Activated T-helper 17 cell treated with anti-CD3 and anti-CD28 coated beads, Interleukin-2, amount 50 U/mL, for 72 hours (primary cell): Measurements from ENCODE around the gene SENP3. TPM values are rescaled to one million over a fixed set of nuclear protein-coding genes. Genes with fewer than 3 reads are reported as not detected.

Experiments
- ATAC-seq: fragments of 150-1000 bp; cut with Tn5 transposase; replicated peaks from 2 replicates; pipeline ENCODE4 v1.10.0; 2021; ENCODE audit warnings: mild to moderate bottlenecking, moderate library complexity
- H3K27ac Mint-ChIP-seq: one replicate; pipeline ENCODE4 v1.8.0; 2022; ENCODE audit warnings: mixed read lengths
- H3K27me3 Mint-ChIP-seq: one replicate; pipeline ENCODE4 v1.8.0; 2022; ENCODE audit warnings: mixed read lengths
- H3K36me3 Mint-ChIP-seq: one replicate; pipeline ENCODE4 v1.8.0; 2022; ENCODE audit warnings: low read depth, mild to moderate bottlenecking, mixed read lengths
- H3K4me1 Mint-ChIP-seq: one replicate; pipeline ENCODE4 v1.8.0; 2022; ENCODE audit warnings: mixed read lengths
- H3K4me3 Mint-ChIP-seq: one replicate; pipeline ENCODE4 v1.8.0; 2022; ENCODE audit warnings: mild to moderate bottlenecking, mixed read lengths
- H3K9me3 Mint-ChIP-seq: one replicate; pipeline ENCODE4 v1.8.0; 2022; ENCODE audit warnings: mixed read lengths
- total RNA-seq, 2 donors: library from RNA; stranded (reverse); gene quantifications; one replicate each; pipeline ENCODE4 v1.2.3, GENCODE V29; 2022

SENP3 gene
- total RNA-seq, 2 donors from 2014 or later: 28.9 to 59.3 TPM

DNA sequence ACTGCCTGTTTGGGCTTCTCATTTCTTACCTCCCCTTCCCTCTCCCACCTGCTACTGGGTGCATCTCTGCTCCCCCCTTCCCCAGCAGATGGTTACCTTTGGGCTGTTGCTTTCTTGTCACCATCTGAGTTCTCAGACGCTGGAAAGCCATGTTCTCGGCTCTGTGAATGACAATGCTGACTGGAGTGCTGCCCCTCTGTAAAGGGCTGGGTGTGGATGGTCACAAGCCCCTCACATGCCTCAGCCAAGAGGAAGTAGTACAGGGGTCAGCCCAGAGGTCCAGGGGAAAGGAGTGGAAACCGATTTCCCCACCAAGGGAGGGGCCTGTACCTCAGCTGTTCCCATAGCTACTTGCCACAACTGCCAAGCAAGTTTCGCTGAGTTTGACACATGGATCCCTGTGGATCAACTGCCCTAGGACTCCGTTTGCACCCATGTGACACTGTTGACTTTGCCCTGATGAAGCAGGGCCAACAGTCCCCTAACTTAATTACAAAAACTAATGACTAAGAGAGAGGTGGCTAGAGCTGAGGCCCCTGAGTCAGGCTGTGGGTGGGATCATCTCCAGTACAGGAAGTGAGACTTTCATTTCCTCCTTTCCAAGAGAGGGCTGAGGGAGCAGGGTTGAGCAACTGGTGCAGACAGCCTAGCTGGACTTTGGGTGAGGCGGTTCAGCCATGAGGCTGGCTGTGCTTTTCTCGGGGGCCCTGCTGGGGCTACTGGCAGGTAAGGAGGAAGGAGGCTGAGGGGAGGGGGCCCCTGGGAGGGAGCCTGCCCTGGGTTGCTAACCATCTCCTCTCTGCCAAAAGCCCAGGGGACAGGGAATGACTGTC, 17.5 kb downstream of the SENP3 start, which contains the start of gene CD68:
Gene CD68, plus strand, starts transcription at position 638 of the 833 bp plus-strand sequence. Its CDS starts 40 bp downstream, at position 678.
- Mint-ChIP-seq H3K4me1 (peaks cover 47% of the 10 kb centered on the region), H3K27me3 (no peaks in the 10 kb centered on the region), H3K4me3 (peak within 1 kb of the TSS; percentile 96), H3K9me3 (no peaks in the 10 kb centered on the region), H3K36me3 (peaks cover 88% of the 10 kb centered on the region), H3K27ac (peak within 1 kb of the TSS; percentile 95)
- peak; percentile 79 for ATAC-seq

DNA sequence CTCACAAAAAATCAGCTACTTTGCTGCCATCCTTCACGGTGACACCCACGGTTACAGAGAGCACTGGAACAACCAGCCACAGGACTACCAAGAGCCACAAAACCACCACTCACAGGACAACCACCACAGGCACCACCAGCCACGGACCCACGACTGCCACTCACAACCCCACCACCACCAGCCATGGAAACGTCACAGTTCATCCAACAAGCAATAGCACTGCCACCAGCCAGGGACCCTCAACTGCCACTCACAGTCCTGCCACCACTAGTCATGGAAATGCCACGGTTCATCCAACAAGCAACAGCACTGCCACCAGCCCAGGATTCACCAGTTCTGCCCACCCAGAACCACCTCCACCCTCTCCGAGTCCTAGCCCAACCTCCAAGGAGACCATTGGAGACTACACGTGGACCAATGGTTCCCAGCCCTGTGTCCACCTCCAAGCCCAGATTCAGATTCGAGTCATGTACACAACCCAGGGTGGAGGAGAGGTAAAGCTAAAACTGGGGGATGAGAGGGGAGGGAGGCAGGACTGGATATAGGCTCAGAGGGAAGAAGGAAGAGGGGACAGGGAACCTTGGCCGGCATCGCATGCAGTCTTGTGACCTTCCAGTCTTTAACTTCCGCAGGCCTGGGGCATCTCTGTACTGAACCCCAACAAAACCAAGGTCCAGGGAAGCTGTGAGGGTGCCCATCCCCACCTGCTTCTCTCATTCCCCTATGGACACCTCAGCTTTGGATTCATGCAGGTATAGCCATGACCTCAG, 18.3 kb downstream of the SENP3 start:
- Mint-ChIP-seq H3K4me3 (peak overlapping the region; percentile 96), H3K4me1 (peaks cover 44% of the 10 kb centered on the region), H3K27ac (peak overlapping the region; percentile 95), H3K9me3 (no peaks in the 10 kb centered on the region), H3K36me3 (peaks cover 88% of the 10 kb centered on the region), H3K27me3 (no peaks in the 10 kb centered on the region)
- ATAC-seq: peak; percentile 3

DNA sequence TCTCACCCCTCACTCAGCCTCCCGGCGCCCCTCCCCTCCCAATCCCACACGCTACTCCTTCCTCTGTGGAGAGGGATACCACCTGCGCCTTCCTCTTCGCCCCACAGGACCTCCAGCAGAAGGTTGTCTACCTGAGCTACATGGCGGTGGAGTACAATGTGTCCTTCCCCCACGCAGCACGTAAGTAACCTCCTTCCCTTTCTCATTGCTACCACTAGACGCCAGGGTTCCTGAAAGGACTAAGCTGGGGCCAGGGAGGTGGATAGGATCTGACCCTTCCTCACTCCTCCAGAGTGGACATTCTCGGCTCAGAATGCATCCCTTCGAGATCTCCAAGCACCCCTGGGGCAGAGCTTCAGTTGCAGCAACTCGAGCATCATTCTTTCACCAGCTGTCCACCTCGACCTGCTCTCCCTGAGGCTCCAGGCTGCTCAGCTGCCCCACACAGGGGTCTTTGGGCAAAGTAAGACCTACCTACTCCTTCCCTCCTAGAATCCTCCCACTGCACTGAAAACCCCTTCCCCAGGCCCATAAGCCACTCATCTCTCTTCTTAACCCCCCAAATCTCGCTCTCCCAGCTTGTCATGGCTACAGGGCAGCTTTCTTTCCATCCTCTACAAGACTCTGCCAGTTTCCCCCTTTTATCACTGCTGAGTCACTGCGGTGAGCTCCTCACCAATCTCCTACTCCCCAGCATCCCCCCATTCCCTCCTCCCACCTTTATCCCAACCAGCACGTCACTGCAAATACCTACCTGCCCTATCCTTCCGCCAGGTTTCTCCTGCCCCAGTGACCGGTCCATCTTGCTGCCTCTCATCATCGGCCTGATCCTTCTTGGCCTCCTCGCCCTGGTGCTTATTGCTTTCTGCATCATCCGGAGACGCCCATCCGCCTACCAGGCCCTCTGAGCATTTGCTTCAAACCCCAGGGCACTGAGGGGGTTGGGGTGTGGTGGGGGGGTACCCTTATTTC, 19.2 kb downstream of the SENP3 start:
- ATAC-seq: no peak
- H3K4me1 Mint-ChIP-seq: peaks cover 48% of the 10 kb centered on the region
- no peaks in the 10 kb centered on the region for H3K27me3 Mint-ChIP-seq
- H3K9me3 Mint-ChIP-seq: no peaks in the 10 kb centered on the region
- H3K4me3 Mint-ChIP-seq: peak overlapping the region; percentile 96
- peaks cover 86% of the 10 kb centered on the region for H3K36me3 Mint-ChIP-seq
- H3K27ac Mint-ChIP-seq: peak overlapping the region; percentile 95

DNA sequence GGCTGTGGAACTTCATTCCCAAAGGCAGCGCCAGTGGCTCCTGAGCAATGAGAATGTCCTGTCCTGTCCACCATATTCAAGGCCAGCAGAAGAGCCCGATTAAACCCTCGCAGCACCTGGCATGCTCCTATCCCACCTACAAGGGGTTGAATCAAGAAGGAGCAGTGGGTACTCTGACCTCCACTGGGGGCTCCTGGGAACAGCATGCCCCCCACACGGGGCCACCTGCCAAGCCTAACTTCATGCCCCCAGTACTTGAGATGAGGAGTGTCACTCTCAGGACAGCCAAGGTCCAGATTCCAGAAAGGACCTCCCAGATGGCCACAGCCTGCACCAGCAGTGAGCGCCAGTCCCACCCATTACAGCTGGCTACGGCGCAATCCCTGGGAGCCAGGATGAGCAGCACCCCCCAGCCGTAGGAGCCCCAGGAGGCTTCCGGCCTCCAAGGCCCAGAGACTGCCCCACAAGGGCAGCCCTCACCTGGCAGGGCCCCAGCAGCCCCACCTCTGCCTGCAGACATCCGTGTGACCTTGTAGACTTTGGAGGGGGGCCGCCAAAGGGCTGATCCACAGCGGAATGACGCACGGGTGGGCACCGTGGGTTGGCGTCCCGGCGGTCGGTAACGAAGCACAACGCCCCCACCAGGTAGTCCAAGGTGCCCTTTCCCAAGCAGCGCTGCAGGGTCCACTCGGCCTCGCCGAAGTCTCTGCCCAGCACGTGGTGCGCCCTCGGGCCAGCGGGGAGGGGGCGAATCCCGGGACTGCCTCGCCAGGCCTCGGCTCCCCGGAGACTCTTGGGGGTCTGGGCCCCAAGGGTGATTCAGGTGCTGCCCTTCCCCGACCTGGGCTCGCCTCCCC, 20.9 kb downstream of the SENP3 start:
- H3K36me3 Mint-ChIP-seq: peaks cover 78% of the 10 kb centered on the region

DNA sequence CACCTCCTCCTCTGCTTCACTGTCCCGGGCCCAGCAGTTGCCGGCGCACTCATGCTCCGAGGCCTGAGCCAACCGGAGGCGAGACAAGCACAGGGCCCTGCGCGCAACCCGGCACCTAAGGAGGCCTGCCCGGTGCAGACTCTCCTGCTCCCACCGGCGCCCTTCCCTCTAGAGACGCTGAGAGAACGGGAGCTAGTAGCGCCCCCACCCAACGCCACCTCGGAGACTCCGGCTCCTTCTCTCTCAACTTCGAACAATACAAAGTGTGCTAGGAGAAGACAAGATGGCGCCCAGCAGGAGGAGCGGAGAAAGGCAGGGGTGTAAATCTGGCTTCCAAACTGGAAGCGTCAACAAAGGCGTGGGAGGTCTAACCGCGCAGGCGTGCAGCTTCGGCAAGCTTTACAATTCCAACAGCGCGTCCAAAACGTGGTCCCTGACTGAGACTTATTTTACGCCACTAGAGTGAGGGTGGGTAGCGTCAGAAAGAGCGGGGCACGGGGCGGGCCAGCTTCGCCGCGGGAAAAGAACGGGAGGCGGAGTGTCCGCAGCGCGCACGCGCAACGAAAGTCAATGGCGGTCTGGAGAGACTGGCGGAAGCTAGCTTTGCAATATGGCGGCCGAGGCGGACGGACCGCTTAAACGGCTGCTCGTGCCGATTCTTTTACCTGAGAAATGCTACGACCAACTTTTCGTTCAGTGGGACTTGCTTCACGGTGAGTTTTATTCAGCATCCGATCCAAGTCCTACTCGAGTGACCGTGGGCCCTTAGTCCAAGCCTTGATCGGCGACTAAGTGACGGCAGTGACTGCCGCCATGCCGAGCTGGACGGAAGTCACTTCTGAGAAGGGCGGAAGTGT, 21.8 kb downstream of the SENP3 start, which contains the start of gene MPDU1:
Gene MPDU1, plus strand, starts transcription at position 600 of the 857 bp plus-strand sequence. Its CDS starts 11 bp downstream, at position 611.
- H3K27me3 Mint-ChIP-seq: no peaks in the 10 kb centered on the region
- peak; percentile 78 for ATAC-seq
- H3K4me1 Mint-ChIP-seq: peaks cover 33% of the 10 kb centered on the region
- peaks cover 77% of the 10 kb centered on the region for H3K36me3 Mint-ChIP-seq
- H3K27ac Mint-ChIP-seq: peak within 1 kb of the TSS; percentile 94
- H3K4me3 Mint-ChIP-seq: peak within 1 kb of the TSS; percentile 96
- no peaks in the 10 kb centered on the region for H3K9me3 Mint-ChIP-seq

More for the DNA sequence above, 20.9 kb downstream of the SENP3 start:
- ATAC-seq: no peak
- Mint-ChIP-seq H3K27me3 (no peaks in the 10 kb centered on the region), H3K4me3 (peak overlapping the region; percentile 96), H3K27ac (peak overlapping the region; percentile 94), H3K4me1 (peaks cover 39% of the 10 kb centered on the region), H3K9me3 (no peaks in the 10 kb centered on the region)

DNA sequence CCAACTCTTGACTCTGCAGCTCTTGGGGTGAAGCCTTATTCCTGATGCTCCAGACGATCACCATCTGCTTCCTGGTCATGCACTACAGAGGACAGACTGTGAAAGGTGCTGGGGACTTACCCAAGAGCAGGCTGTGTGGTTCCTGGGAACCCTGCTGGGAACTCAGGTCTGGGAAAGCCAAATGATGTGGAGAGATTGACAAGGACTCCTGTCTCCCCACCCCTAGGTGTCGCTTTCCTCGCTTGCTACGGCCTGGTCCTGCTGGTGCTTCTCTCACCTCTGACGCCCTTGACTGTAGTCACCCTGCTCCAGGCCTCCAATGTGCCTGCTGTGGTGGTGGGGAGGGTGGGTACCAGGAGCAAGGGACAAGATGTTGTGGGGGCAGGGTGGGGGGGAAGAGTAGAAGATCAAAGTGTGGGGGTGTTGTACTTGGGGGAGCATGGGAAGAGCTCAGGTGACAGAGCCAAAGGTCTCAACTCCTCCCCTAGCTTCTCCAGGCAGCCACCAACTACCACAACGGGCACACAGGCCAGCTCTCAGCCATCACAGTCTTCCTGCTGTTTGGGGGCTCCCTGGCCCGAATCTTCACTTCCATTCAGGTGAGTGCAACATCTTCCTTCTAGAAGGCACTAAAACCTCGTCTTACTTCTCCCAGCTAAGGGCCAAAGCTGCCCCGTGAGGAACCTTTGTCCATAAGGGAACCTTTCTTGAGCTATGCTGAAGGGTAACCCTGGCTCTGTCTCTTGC, 25.1 kb downstream of the SENP3 start:
- Mint-ChIP-seq H3K36me3 (peaks cover 61% of the 10 kb centered on the region), H3K27ac (peak overlapping the region; percentile 43)
- no peak for ATAC-seq

DNA sequence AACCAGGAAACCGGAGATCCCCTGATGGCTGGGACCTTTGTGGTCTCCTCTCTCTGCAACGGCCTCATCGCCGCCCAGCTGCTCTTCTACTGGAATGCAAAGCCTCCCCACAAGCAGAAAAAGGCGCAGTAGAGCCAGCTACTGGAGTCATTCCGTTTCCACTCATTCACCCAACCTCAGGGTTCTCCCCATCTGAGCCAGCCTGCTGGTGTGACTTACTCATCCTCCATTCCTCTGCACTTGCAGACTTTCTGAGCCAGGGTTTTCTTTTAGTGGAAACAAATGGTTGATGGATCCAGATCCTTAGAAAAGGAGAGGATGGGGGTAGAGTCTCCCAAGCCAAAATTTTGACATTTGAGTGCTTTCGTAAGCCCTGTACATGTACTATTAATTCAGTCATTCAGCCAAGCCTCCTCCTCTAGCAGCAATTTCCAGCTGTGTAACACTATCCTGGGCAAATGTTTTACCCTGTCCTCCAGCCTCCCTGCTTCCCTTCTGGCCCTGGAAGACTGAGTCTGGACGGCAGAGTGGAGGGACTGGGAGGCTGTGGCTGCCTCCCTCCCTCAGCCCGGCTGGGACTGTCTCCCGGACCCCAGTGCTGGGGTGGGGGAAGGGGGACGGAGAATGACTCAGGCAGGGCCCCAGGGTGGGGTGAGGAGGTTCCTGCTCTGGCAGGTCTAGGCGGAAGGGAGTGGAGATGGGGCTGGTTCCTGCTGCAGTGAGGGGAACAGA, 25.9 kb downstream of the SENP3 start:
- H3K4me3 Mint-ChIP-seq: no peak overlapping the region
- ATAC-seq: no peak
- no peaks in the 10 kb centered on the region for H3K9me3 Mint-ChIP-seq
- H3K4me1 Mint-ChIP-seq: peaks cover 8% of the 10 kb centered on the region
- peak overlapping the region; percentile 43 for H3K27ac Mint-ChIP-seq
- H3K27me3 Mint-ChIP-seq: no peaks in the 10 kb centered on the region
- H3K36me3 Mint-ChIP-seq: peaks cover 68% of the 10 kb centered on the region

More for the DNA sequence above, 25.1 kb downstream of the SENP3 start:
- Mint-ChIP-seq H3K9me3 (no peaks in the 10 kb centered on the region), H3K4me1 (peaks cover 8% of the 10 kb centered on the region), H3K4me3 (no peak overlapping the region), H3K27me3 (no peaks in the 10 kb centered on the region)

DNA sequence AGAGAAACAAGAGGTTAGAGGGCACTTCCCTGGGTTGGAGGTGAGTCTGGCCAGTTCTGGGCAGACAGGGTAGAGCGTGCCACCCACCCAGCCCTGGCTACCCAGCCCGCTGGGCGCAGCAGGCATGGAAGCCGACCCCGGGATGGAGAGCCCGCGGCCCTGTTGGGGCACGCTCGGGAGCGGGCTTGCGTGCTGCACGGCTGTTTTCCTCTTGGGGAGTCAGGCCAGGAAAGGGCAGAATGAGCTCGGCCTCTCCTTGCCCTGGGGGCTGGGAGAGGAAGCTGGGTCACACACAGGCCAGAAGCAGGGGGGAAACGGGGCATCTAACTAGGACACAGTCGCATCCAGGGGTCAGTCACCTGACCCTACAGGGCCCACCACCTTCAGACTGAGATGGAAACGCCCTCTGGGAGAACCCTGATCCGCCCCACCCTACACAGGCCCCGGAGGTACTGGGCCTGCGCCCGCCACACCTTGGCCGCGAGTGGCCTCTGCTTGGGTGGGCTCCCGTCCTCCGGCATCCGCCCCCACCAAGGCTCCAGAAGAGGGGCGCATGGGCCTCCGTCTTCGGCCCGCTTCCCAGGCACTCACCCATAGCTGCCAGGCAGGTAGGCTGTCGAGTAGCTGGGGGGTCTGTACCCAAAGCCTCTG, 27.0 kb downstream of the SENP3 start:
- H3K9me3 Mint-ChIP-seq: no peaks in the 10 kb centered on the region
- peaks cover 72% of the 10 kb centered on the region for H3K36me3 Mint-ChIP-seq
- no peak for ATAC-seq
- H3K27ac Mint-ChIP-seq: no peak overlapping the region
- H3K4me3 Mint-ChIP-seq: no peak overlapping the region
- peaks cover 8% of the 10 kb centered on the region for H3K4me1 Mint-ChIP-seq
- no peaks in the 10 kb centered on the region for H3K27me3 Mint-ChIP-seq

DNA sequence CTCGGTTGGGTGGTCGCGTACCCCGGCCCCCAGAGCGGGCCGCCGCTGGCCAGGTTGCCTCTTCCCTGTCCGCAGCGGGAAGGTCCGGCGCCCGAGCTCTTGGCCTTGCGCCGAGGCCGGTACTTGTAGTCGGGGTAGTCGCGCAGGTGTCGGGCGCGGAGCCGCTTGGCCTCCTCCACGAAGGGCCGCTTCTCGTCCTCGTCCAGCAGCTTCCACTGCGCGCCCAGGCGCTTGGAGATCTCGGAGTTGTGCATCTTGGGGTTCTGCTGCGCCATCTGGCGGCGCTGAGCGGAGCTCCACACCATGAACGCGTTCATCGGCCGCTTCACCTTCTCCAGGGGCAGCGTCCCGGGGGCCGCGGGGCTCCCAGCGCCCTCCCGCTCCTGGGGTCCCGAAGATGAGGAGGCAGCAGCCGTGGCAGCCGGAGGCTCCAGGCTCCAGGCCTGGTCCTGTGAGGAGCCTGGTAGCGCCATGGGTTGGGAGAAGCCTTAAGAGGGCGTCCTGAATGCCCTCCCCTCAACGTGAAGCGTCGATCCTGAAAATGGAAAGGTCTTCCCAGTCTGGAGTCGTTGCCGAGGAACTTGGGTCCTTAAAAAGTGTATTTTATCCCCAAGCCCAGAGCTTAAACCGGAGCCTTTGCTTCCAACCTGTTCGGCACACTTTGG, 27.6 kb downstream of the SENP3 start:
- no peaks in the 10 kb centered on the region for H3K27me3 Mint-ChIP-seq
- no peaks in the 10 kb centered on the region for H3K9me3 Mint-ChIP-seq
- peak; percentile 84 for ATAC-seq
- H3K4me1 Mint-ChIP-seq: peaks cover 8% of the 10 kb centered on the region
- H3K36me3 Mint-ChIP-seq: peaks cover 72% of the 10 kb centered on the region
- no peak overlapping the region for H3K27ac Mint-ChIP-seq
- no peak overlapping the region for H3K4me3 Mint-ChIP-seq

DNA sequence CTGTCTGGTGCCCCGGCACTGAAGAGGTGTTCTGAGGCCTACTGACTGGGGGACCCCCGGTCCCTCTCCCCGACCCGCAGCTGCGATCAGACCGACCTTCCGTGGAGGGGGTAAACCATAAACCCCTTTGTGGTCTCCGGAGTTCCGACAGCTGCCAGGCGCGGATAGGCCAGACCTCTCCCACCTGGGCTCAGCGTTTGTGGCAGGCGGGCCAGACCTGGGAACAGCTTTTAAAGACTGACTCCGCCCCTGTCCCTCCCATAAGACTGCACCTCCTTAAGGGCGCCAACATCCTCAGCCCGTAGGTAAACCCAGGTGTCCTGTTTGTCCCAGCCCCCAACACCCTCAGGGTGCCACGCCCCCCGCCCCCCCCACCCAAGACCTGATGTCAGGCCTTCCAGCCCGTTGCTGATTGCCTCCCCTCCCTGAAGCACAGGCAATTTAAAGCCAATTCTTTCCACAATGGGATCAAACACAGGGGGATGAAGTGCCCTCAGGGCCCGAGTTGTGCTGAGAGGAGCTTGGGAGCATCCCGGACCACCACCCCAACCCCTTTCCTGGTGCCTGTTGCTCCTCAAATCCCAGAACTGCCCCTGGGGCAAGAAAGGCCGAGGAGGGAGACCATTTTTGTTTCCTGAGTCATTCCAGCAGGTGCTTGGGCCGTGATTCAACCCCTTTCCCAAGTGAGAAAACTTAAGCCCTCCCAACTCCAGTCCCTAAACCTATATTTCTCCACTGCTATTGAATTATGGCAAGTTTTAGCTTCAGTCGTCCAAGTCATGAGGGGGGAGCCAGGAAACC, 28.4 kb downstream of the SENP3 start, which contains the start of gene SOX15:
Gene SOX15, minus strand, starts transcription at position 204 of the 801 bp plus-strand sequence. CDS start 418 bp downstream, outside the sequence.
- Mint-ChIP-seq H3K4me3 (no peak within 1 kb of the TSS), H3K4me1 (peaks cover 4% of the 10 kb centered on the region), H3K27ac (peak within 1 kb of the TSS; percentile 78), H3K36me3 (peaks cover 71% of the 10 kb centered on the region), H3K9me3 (no peaks in the 10 kb centered on the region), H3K27me3 (no peaks in the 10 kb centered on the region)
- no peak for ATAC-seq
